Ascending aorta (tissue), 2 donors: Measurements from ENCODE around the gene CIROP. TPM values are rescaled to one million over a fixed set of nuclear protein-coding genes. Genes with fewer than 3 reads are reported as not detected.

Source experiments
- DNase-seq, 2 donors: peaks; one replicate each; pipeline ENCODE4 v3.0.0-alpha.2; 2019; ENCODE audit warnings: low spot score in 2 of 2
- H3K27ac ChIP-seq, 2 donors: fragments of 200-600 bp; sonication (generic); one replicate each; pipeline ENCODE4 v1.5.1; 2016 to 2017; ENCODE audit warnings: mild to moderate bottlenecking in 1 of 2
- H3K27me3 ChIP-seq: fragments of 200-600 bp; sonication (generic); one replicate; pipeline ENCODE4 v1.5.1; 2017
- H3K36me3 ChIP-seq, 2 donors: fragments of 200-600 bp; sonication (generic); one replicate each; pipeline ENCODE4 v1.5.1; 2016
- H3K4me1 ChIP-seq, 2 donors: fragments of 200-600 bp; sonication (generic); one replicate each; pipeline ENCODE4 v1.5.1; 2016 to 2017; ENCODE audit warnings: mild to moderate bottlenecking in 1 of 2
- H3K4me3 ChIP-seq, 2 donors: fragments of 200-600 bp; sonication (generic); one replicate each; pipeline ENCODE4 v1.5.1; 2016 to 2017; ENCODE audit warnings: mild to moderate bottlenecking in 1 of 2
- H3K9me3 ChIP-seq, 2 donors: fragments of 200-600 bp; sonication (generic); one replicate each; pipeline ENCODE4 v1.5.1; 2016
- CTCF ChIP-seq, 3 experiments: fragments of 200-600 bp in 2 of 3; fragments of 450-650 bp in 1 of 3; sonication (generic) in 2 of 3; IDR thresholded peaks; one replicate each; pipeline ENCODE4 v1.5.1; 2016 to 2019; ENCODE audit warnings: antibody characterized with exemption in 3 of 3, mild to moderate bottlenecking in 1 of 3, moderate library complexity in 1 of 3
- intact Hi-C: fragments of 100-400 bp; cut with DNase I; formaldehyde crosslinking; loops from one replicate; pipeline ENCODE4 v1.15.1; 2023
- total RNA-seq: library from RNA; depleted of rRNA; stranded (reverse); fragments of >200 nt; gene quantifications from one replicate; pipeline ENCODE4 v1.1.0, GENCODE V29; 2016

The CIROP gene
- not detected for total RNA-seq

GRCh38 chr14:23104591-23105347, at the start of gene CIROP:
CIROP (minus strand) TSS chr14:23104989; CDS start chr14:23104920, 69 bp downstream.
- no peaks in the 10 kb centered on the region for H3K4me1 ChIP-seq
- DNase-seq: peak in 1 of 2 donors; percentile 30
- H3K9me3 ChIP-seq: no peaks in the 10 kb centered on the region
- intact Hi-C loops: no loop called here
- no peaks in the 10 kb centered on the region for H3K27me3 ChIP-seq
- no peak for TF ChIP-seq CTCF (IDR thresholded peaks at IDR 0.05)
- no peaks in the 10 kb centered on the region for H3K36me3 ChIP-seq
- H3K4me3 ChIP-seq: no peak within 1 kb of the TSS
- H3K27ac ChIP-seq: no peak within 1 kb of the TSS

- intact Hi-C loops: loop anchor here (1.0 to 10.0 kb wide), 4 partner anchors 12 to 319 kb away; partner anchors contain the start of genes ACIN1, C14orf119 and MMP14
- Histone ChIP-seq H3K27me3 (no peaks in the 10 kb centered on the region), H3K4me1 (peaks cover 3 to 42% of the 10 kb centered on the region in 2 donors), H3K4me3 (peak overlapping the region; percentile 35 to 43), H3K36me3 (peaks cover 6 to 11% of the 10 kb centered on the region in 2 donors), H3K9me3 (no peaks in the 10 kb centered on the region), H3K27ac (peak overlapping the region; percentile 89 to 93)
- peak; percentile 79 to 96 for DNase-seq
- TF ChIP-seq CTCF (IDR thresholded peaks at IDR 0.05): no peak
Measured at GRCh38 chr14:23153851-23154796, 49.3 kb upstream of the CIROP start.

- intact Hi-C loops: loop anchor here (10.0 kb wide), 1 partner anchor 317 kb away; the partner anchor contains the start of gene MMP14
- H3K27ac ChIP-seq: peak overlapping the region in 1 of 2 donors; percentile 93
- no peak overlapping the region for H3K4me3 ChIP-seq
- H3K4me1 ChIP-seq: peaks cover 3 to 51% of the 10 kb centered on the region in 2 donors
- peaks cover 6 to 18% of the 10 kb centered on the region in 2 donors for H3K36me3 ChIP-seq
- DNase-seq: no peak
- TF ChIP-seq CTCF (IDR thresholded peaks at IDR 0.05): no peak
- H3K27me3 ChIP-seq: no peaks in the 10 kb centered on the region
- no peaks in the 10 kb centered on the region for H3K9me3 ChIP-seq
Measured at GRCh38 chr14:23151342-23151741, 46.6 kb upstream of the CIROP start.

- no peak for DNase-seq
- no peaks in the 10 kb centered on the region for H3K9me3 ChIP-seq
- H3K36me3 ChIP-seq: peaks cover 6 to 20% of the 10 kb centered on the region in 2 donors
- H3K4me1 ChIP-seq: peaks cover 0 to 50% of the 10 kb centered on the region in 2 donors
- no peak for TF ChIP-seq CTCF (IDR thresholded peaks at IDR 0.05)
- H3K27ac ChIP-seq: no peak overlapping the region
- H3K27me3 ChIP-seq: no peaks in the 10 kb centered on the region
- intact Hi-C loops: loop anchor here (10.0 kb wide), 1 partner anchor 315 kb away; the partner anchor contains the start of gene MMP14
- no peak overlapping the region for H3K4me3 ChIP-seq
Measured at GRCh38 chr14:23149745-23150144, 45.0 kb upstream of the CIROP start.

GRCh38 chr14:23148591-23149249, 43.9 kb upstream of the CIROP start:
- intact Hi-C loops: no loop called here
- H3K27me3 ChIP-seq: no peaks in the 10 kb centered on the region
- H3K27ac ChIP-seq: peak overlapping the region in 1 of 2 donors; percentile 15
- peaks cover 6 to 20% of the 10 kb centered on the region in 2 donors for H3K36me3 ChIP-seq
- no peak for TF ChIP-seq CTCF (IDR thresholded peaks at IDR 0.05)
- no peak overlapping the region for H3K4me3 ChIP-seq
- H3K9me3 ChIP-seq: no peaks in the 10 kb centered on the region
- H3K4me1 ChIP-seq: peaks cover 0 to 52% of the 10 kb centered on the region in 2 donors
- DNase-seq: no peak
